ENCODE results near the gene CEACAM3. TPM values are rescaled to one million over a fixed set of nuclear protein-coding genes. Genes with fewer than 3 reads are reported as not detected.

The CEACAM3 gene
- total RNA-seq, 1 experiment from 2014 or later, result not detected

DNA sequence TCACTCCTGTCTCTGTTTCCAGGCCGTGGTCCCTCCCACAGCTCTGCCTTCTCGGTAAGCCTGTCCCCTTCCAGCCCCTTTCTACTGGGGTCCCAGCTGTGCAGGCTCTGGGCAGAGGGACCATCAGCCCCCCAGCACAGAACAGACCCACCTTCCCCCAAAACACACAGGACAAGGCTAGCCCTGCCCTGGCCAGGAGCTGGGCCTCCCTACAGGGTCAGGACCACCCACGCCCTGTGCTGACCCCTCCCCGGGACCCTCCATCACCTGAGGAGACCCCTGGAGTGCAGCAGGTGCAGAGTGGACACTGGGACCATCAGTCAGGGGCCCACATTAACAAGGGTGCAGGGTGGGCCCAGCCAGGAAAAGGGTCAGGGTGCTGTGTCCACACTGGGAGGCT is 13.9 kb downstream of the CEACAM3 start:
- TF ChIP-seq, protein P1, sequence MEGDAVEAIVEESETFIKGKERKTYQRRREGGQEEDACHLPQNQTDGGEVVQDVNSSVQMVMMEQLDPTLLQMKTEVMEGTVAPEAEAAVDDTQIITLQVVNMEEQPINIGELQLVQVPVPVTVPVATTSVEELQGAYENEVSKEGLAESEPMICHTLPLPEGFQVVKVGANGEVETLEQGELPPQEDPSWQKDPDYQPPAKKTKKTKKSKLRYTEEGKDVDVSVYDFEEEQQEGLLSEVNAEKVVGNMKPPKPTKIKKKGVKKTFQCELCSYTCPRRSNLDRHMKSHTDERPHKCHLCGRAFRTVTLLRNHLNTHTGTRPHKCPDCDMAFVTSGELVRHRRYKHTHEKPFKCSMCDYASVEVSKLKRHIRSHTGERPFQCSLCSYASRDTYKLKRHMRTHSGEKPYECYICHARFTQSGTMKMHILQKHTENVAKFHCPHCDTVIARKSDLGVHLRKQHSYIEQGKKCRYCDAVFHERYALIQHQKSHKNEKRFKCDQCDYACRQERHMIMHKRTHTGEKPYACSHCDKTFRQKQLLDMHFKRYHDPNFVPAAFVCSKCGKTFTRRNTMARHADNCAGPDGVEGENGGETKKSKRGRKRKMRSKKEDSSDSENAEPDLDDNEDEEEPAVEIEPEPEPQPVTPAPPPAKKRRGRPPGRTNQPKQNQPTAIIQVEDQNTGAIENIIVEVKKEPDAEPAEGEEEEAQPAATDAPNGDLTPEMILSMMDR (conservative IDR thresholded peaks at IDR 0.05), result no peak
- Histone ChIP-seq H3K79me2 (ENCODE audit: insufficient read depth, low read length) (no peaks in the 10 kb centered on the region), H3K23me2 (ENCODE audit: insufficient read length, low read depth, low read length, poor library complexity, severe bottlenecking) (no peaks in the 10 kb centered on the region), H4K91ac (ENCODE audit: insufficient read length, low read depth, low read length) (no peak overlapping the region), H3K23ac (ENCODE audit: insufficient read length, low read depth, low read length) (no peak overlapping the region), H2BK12ac (ENCODE audit: insufficient read length, low read depth, low read length) (no peak overlapping the region), H2AK5ac (ENCODE audit: insufficient read length, low read length) (no peak overlapping the region), H3K4me2 (ENCODE audit: insufficient read depth, insufficient read length, low read length) (no peak overlapping the region), H4K5ac (ENCODE audit: insufficient read length, low read depth, low read length) (no peak overlapping the region), H3K18ac (ENCODE audit: insufficient read length, low read depth, low read length) (no peak overlapping the region), H3K56ac (ENCODE audit: insufficient read length, low read depth, low read length) (no peak overlapping the region), H3K4me1 (ENCODE audit: insufficient read depth, low read length) (no peaks in the 10 kb centered on the region), H2BK15ac (ENCODE audit: low read depth, low read length) (no peak overlapping the region), H2AFZ (ENCODE audit: low read length) (no peak overlapping the region), H3K4ac (ENCODE audit: low read depth, low read length) (no peak overlapping the region; the same call in 1 of the 2 replicates), H4K8ac (replicated peaks; ENCODE audit: insufficient read length, low read depth, low read length) (no peak overlapping the region), H3K79me1 (ENCODE audit: insufficient read depth, low read depth, low read length, poor library complexity, severe bottlenecking) (no peaks in the 10 kb centered on the region), H2BK120ac (ENCODE audit: low read depth, low read length, poor library complexity, severe bottlenecking) (no peak overlapping the region), H4K20me1 (ENCODE audit: control insufficient read depth, insufficient read depth, insufficient read length) (no peaks in the 10 kb centered on the region), H3K9me3 (ENCODE audit: control insufficient read depth, low read depth, low read length) (no peaks in the 10 kb centered on the region), H3K9ac (ENCODE audit: extremely low read depth, insufficient read length, low read length) (no peak overlapping the region), H2BK20ac (ENCODE audit: low read depth, low read length, poor library complexity, severe bottlenecking) (no peak overlapping the region), H3K27me3 (ENCODE audit: insufficient read depth, low read length) (no peaks in the 10 kb centered on the region; the same call in 1 of the 2 replicates), H2BK5ac (ENCODE audit: insufficient read length, low read length) (no peak overlapping the region), H3T11ph (ENCODE audit: low read length) (no peak overlapping the region), H3K14ac (ENCODE audit: insufficient read depth, low read length) (no peak overlapping the region; the same call in 1 of the 2 replicates), H3K27ac (ENCODE audit: insufficient read length, low read depth, low read length) (no peak overlapping the region)
- H3K9me3 Mint-ChIP-seq, result peaks cover 22 to 98% of the 10 kb centered on the region in 2 experiments
- no peak overlapping the region for H3K27ac Mint-ChIP-seq
- WGBS (ENCODE audit: extremely low coverage, insufficient read length, low lambda C conversion rate), result no CpG with 5 or more reads among the region's 4 CpGs
- no peak for DNase-seq
- H3K27me3 Mint-ChIP-seq (ENCODE audit: low read depth), result peaks cover 6% of the 10 kb centered on the region; the same call in 1 of the 2 replicates
- H3K36me3 Mint-ChIP-seq (ENCODE audit: insufficient read depth in 1 of 3, low read depth in 3 of 3), result peaks cover 4 to 38% (median 5%) of the 10 kb centered on the region in 3 experiments; a peak in 4 of 7 replicates
- no peak overlapping the region for H3K4me3 Mint-ChIP-seq
- no peaks in the 10 kb centered on the region for H3K4me1 Mint-ChIP-seq
